ENCODE measurements around the gene WNT8A.

DNA sequence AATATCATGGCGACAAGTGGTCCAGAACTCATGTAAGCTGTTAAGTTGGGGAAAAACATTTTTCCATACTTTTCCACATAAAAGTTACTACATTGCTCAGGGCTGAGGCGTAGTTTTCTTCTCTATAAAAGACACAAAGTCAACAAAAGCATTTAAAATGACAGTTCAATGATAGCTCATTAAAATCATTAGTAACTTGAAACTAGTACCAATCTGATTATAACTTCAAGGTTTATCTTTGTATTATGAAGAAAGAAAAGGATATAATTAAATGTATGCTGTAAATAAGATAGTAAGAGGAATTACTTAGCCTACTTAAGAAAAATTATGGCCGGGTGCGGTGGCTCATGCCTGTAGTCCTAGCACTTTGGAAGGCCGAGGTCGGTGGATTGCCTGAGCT is 45.5 kb downstream of the WNT8A start:
- no peak for TF ChIP-seq CTCF (IDR thresholded peaks at IDR 0.05; ENCODE audit: low read depth, low read length)
- no peak for TF ChIP-seq EZH2phosphoT487 (IDR thresholded peaks at IDR 0.05; ENCODE audit: low read depth)

All from OCI-LY3 (cell line).